OCI-LY1 (cell line): ENCODE results near the gene GALNT16.
"Not testable (repeated sequence)": the region's sequence is repeated elsewhere in the genome, so short reads cannot be mapped to it uniquely, and the experiment has no call there.

Experiments used
- CTCF ChIP-seq: fragments of 200-600 bp; sonication (generic), shearing (Covaris generic); IDR thresholded peaks from 2 replicates; pipeline ENCODE4 v1.5.1; 2017; ENCODE audit warnings: mild to moderate bottlenecking, antibody characterized with exemption, low read length, moderate library complexity, mixed read lengths
- EZH2 ChIP-seq: fragments of 200-600 bp; sonication (generic), shearing (Covaris generic); IDR thresholded peaks from 2 replicates; pipeline ENCODE4 v1.8.0; 2017; ENCODE audit warnings: borderline replicate concordance, mixed run types, mild to moderate bottlenecking, antibody characterized with exemption, low read length, moderate library complexity, mixed read lengths

- TF ChIP-seq EZH2, CTCF: not testable (repeated sequence)
These were observed 131.4 kb downstream of the GALNT16 start for GRCh38 chr14:69391400-69391799.
